GM18519 (cell line): ENCODE data around the gene ALK.

Source experiments
- ATAC-seq: cut with Tn5 transposase; IDR thresholded peaks from one replicate; pipeline ENCODE4 v1.9.1; 2021; ENCODE audit warnings: mild to moderate bottlenecking, moderate library complexity; ENCODE audit not compliant: unreplicated experiment, low FRiP score

ALK gene

DNA sequence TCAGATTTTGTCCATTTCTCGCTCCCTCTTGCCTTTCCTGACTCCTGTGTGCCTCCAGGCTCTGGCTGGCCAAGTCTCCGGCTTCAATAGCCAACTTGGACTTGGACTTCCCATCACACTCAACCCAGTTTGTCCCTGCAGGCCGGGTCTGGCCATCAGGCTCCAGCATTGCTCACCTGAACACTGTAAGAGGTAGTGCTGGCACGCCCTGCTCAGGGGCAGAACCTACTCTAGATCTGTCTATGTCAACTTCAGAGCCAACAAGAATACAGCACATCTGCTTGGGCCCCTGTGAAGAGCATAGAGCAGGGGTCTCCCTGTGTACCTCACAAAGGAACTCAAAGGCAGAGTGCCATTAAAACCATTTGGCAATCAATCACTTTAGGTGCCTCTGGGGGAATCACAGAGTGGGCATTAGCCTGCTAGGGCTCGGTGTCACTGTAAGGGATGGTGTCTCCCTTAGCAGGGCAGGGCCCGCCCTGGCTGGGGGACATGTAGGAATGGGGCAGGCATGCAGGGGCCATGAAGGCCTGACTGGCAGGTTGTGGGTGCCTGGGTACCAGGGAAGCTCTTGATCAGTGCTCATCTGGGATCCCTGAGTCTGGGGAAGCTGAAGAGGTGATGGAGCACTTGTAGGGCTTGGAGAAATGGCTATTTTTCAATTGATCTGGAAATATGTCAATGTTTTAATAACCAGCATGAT, 480.3 kb downstream of the ALK start:
- no peak for ATAC-seq

DNA sequence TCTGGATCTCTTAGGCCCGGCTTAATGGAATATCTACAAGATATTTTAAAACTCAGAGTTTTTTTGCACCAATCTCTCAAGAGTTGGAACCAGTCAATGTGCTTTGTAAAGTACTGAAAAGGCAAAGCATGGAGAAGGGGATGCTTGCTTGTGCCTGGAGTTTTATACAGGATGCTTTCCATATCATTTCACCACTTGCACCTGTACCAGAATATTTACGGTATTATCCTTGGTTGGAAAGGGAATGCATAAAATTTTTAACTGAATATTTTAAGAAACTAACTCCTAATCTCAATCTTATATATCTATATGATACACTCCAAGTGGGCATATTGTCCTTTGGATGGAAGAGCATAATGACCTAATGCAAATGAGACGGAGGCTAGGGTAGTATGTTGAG, 487.5 kb downstream of the ALK start:
- no peak for ATAC-seq

DNA sequence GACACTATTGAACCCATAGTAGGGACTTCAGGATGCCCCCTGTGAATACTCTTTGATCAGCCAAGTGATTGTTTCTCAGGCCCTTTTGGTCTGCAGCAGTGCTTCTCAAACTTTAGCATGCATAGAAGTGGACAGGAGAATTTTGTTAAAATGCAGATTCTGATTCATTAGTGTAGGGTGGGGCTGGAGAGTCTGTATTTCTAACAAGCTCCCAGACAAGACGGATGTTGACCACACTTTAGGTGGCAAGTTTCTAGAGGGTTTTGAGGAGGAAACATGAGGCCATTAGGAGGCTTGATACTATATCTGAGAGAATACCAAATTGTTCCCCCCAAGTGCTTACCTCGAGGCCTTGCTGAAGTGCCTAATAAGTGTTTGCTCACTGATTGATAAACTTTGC, 488.3 kb downstream of the ALK start:
- ATAC-seq, result no peak

DNA sequence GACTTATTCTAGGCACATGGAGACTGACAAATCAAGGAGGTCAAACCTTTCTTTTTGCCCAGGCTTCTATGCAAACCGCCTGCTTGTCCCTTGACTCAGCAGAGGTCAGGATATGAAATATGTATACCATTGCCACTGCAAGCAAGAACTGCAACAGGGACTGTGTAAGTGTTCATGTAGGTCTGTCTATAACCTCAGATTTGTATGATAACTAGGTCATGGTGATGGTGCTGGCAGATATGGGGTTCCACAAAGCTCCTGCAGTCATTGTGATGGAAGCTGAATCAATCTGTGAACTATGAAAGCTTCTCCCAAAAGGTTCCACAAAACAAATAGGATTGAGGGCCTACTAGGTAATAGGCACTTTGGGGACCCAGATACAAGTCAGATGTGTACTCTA, 489.9 kb downstream of the ALK start:
- ATAC-seq, result no peak

DNA sequence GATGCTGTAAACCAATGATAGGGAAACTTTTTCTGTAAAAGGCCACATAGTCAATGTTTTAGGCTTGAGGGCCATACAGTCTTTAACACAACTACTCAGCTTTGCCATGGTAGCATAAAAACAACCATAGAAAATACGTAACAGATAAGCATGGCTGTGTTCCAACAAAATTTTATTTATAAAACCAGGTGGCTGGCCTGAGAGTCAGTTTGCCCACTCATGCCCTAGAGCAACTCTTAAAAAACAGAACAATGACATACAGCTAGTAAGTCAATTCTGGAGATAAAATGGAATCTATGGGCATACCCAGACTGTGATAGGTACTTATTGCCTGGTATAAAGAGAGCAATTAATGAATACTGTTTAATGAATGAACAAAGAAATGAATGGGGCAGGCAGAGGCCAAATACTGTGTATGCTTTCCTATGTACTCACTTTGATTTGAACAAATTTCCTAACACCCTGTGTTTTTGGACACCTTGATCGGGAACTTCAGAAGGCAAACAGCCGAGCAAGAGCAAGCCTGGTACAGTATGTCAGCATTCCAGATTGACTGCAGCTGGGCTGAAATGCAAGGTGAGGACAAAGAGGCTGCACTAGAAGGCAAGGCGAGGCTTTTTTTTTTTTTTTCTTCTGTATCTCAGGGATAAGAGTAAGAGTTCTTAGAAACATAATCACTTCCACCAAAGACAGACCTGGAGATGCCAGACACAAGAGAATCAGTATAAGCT, 490.8 kb downstream of the ALK start:
- no peak for ATAC-seq

DNA sequence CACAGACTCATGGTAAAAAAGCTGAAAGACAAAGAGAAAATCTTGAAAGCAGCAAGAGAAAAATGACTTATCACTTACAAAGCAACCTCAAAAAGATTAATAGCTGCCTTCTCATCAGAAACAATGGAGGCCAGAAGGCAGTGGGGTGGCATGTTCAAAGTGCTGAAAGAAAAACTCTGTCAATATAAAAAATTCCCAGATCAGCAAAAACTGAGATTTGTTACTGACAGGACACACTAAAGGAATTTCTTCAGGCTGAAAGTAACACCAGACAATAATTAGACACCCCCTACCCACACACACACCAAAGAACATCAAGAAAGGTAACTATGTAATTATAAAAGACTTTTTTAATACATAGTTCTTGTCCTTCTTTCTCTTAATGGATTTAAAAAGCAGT, 495.0 kb downstream of the ALK start:
- ATAC-seq, result no peak

DNA sequence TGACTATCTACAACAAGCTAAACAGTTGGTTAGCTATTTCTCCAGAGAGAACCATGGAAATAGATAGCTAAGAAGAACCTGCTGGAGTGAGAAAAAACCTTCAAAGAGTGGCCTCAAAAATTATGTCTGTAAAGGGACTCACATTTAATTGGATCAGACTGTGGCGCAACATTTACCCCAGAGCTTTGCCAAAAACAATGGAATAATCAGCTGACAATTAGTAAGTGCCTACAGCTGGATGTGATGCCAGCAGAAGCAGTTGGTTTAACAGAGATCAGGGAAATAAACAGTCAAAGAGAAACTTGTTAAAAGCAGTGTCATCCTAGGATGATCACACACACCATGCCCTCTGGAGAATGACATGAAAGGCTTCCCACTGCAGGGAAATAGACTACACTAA, 495.5 kb downstream of the ALK start:
- no peak for ATAC-seq

DNA sequence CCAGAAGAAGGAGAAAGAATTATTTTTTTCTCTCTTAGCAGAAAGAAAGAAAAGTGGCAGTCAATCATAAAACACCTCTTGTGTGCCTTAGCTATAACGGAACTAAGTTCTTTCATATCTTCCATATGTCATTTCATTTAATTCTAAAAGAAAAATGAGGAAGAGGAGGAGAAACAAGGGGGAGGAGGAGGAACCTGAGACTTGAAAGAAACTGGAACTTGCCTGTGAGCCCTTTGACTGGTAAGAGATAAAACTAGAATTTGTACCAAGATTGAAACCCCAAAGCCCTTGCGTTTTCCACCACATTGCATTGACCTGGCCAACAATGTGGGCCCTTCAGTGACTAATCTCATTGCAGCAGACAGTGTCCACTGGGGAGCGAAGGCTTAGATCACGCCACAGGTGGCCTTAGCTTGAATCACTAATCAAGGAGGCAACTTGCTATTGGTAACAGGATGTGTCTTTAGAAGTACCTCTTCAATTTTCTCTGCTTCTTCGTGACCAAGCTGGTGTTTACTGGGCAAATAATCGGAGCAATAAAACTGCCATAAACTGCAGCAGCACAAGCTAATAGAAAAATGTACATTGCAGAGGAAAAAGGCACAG, 498.2 kb downstream of the ALK start:
- no peak for ATAC-seq

DNA sequence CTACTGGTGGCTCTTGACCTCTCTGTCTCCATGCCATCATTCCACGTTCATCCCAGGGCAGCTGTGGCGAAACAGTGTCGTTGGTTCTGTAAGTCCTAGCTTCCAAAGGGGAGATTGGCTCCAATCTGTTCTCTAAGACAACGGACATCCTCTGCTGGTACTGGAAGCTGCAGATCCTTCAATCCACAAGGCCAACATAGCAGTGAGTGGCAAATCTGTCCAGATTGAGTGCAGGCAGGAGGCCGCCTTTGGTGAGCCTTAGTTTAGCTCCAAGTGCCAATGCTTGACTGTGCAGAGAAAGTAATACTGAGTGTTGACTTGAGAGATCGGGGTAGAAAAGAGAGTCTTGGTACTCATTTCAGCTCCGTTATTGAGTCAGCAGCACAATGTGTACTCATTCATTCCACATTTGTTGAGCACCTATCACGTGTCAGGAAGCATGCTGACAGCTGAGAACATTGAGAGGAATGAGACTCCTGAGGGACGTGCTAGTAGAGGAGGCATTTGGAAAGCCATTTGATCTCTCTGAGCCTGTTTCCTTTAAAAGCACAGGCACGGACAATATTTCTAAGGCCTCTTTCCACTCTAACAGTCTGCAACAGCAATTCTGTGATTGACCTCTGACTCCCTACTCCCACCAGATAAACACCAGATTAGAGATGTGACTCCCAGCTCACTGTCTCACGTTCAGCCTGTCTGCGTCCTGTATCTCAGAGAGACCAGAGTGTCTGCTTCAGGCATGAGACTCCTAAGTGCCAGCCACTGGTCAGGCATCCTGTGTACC, 500.2 kb downstream of the ALK start:
- ATAC-seq, result no peak

DNA sequence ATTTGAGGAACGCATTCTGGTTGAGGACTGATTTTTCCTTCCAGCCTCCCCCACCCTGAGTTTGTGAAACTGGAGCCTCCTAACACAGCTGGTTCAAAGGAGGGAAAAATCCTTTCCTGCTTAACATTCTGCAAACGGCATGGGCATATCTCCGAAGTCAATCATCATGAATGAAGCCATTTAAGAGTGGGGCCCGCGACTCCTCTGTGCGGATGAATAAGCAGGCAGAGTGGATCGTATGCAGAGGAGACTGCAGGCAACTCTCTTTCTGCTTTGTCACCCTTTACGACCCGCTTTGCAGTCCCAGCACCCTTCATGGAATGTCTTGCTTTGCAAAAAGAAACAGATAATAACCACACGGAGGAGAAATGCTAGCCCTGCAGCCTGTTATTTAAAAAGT, 500.9 kb downstream of the ALK start:
- no peak for ATAC-seq

DNA sequence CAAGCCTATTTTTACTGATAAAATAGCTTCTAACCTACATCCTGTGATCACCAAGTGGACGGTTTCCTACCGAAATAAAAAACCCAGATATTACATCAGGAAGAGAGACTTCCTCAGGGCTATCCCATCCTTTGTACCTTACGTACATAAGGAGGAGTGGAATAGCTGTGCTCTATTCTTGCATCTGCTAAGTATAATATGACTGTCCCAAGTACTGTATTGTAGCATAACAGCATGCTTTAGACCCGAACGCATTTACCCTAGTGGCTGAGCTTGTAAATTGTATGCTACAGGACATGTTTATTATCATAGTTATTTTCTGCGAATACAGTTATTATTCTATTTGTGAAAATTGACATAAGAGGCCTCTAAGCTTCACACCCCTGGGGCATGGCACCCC, 503.8 kb downstream of the ALK start:
- no peak for ATAC-seq

DNA sequence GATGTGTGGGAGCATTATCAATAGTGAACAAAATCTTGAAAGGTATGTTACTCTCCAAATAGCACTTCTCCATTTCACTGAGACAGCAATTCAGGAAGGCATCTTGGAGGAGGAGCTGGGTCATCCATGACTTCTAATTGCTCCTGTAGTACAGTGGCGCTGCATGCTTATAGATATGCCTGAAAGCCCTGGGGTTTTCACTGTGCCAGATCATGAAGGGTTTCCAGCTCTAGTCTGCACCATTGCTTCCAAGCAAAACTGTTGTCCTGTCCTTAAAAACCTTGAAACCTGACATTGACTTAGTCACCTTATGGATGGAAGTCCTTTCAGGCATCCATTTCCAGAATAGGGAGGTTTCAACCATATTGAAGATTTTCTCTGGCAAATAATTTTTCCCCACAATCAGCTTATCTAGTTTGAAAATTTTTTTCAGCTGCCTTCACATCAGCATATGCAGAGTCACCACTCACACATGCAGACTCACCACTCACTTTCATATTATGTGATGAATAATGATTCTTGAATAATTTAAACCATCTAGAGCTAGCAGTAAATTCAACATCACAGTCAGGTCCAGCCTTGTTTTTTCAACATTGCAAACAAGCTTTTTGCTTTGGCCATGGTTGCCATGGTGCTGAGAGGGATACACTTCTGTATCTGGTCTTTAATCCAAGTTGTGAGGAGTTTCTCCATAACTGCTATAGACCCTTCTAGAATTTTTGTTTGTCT, 509.0 kb downstream of the ALK start:
- ATAC-seq, result no peak

DNA sequence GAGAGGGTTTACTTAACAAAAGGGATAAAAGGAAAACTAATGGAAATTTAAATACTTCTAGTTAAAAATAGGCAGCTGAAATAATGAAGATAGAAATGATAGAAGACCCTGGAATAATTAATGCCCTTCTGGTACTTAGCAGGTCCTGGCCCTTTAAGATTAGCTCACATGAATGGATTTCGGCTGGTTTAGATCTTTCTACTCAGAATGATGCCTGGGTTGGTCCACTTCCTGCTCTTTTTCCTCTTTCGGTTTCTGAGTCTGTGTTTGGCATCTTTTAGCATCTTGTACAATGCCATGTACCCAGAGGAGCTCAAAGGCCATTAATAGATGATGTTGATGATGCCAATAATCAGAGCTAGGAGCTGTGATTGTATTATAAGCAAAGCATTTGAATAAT, 515.7 kb downstream of the ALK start:
- ATAC-seq, result no peak

DNA sequence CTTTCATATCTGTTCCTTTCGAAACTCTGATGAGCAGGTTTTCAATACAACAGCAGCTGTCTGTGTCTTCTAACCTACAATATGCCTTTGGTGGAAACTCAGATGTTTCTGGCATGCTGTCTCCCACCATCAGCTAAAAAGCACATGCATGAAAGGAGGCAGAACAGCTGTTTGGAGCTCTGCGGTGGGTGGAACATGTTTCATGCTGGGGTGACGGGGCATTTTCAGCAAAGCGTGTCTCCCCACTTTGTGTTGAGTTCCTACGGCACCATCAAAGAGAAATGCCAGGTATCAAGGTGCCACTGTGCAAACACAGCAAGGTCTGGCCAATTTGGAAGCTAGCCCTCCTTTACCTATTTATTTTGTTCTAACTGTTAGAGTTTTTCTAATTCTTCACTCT, 516.1 kb downstream of the ALK start:
- no peak for ATAC-seq

DNA sequence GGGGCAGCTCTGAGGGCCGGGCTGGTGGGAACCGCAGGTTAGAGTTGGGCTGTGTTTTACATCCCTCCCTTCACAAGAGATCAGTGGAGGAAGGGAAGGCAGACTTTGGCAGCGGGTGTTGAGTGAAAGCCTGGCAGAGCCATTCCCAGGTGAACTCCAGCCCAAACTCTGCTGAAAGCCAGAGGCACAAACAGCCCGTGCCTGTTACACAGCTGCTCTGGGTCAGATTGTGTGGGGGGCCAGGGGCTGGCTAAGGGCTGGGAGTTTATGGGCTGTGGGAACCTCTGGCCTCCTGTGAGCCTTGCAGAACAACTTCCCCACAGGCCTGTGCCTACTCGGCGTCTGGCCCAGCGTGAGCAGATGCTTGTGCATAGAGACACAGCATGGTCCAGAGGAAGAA, 519.4 kb downstream of the ALK start:
- ATAC-seq, result no peak

DNA sequence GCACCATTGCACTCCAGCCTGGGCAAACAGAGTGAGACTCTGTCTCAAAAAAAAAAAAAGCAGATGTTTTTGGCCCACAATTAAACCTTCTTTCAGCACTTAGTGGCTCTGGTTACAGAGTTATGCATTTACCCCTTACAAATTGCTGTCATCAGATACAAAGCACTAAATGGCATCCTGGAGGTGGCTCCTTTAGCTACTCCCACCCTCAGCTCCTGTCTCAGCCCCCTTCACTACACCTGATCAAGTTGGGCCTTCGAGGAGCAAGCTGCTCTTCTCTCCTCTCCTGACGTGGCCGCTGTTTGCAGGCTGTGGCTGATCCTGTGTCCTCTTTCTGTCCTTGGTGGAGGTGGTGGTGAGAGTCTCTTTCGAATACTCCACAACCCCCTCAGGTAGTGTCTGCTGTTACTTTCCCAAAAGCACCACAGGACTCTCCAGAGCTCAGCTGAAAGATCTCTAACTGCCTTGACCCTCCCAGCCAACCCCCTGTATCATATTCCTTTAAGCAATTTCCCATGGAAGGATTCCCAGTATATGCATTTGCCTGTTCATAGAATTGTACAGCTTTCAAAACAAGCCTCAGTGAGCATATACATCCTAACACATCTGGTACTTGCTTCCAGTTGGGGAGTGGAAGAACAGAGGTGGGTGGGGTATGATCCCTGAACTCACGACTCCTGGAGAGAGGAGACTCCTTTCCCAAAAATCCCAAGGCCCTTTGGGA, 520.3 kb downstream of the ALK start:
- no peak for ATAC-seq

DNA sequence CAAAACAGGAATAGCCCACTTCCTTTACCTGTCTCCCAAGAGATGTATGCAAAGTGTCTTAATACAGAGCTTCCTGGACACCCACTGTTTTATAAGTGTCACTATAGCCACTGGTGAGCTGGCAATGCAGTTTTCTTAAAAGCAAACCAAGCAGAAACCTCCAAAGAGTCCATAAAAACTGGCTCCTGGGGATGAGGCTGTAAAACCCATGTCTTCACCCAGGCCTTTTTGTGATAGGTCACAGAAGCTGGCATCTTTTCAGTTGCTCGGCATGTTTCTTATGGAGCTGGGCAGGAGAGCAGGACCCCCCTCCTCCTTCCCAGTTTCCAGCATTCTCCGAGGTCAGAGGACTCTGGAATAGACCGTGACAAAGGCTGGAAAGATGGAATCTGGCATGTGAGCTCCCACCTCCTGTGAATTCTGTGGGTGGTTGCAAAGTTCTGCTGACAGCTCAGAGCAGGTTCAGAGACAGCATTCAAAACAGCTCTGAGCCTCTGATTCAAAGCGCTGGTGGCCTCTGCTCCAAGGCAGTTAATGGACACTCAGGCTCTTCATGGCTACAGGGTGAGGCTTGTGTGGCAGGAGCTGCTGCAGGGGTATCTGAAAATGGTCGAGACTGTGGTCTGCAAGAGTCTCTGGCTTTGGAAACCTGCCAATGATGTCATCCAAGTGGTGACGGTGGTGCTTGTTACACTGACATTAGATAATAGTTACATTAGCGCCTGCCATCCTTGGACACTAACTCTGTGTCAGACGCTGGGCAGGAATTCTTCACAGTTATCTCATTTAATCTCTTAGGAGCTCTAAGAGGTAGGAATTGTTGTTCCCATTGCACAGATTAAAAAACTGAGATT, 522.8 kb downstream of the ALK start:
- no peak for ATAC-seq

DNA sequence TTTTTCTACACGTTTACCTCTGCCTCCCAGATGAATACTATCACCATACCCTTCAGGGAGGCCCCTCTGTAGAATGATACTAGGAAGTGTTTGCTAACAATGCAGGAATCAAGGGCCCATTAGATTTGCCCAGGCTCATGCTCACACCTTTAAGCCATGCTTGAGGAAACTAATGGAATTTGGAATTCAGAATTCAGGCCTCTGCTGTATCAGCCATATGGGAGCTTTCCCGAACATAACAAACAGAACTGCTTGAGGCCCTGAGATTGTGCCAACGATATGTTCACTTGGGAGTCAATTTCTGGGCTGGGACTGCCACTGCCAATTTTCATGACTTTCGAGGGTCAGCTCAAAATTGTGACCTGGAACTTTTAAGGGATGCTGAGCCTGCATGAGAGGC, 523.7 kb downstream of the ALK start:
- no peak for ATAC-seq

DNA sequence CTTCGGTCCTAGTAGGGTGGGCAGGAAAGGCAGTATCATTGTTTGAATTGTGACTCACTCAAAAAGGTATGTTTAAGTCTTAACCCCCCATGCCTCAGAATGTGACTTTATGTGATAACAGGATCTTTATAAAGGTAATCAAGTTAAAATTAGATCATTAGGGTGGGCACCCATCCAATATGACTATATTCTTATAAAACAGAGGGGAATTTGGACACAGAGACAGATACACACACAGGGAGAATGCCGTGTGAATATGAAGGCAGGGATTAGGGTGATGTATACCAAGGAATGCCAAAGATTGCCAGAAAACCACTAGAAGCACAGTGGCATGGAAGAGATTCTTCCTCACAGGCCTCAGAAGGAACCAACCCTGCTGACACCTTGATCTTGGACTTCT, 524.3 kb downstream of the ALK start:
- no peak for ATAC-seq
